Suprapubic skin (tissue), 4 donors: Measurements from ENCODE around the gene ZDHHC1.

Experiments used
- CTCF ChIP-seq, 2 donors: fragments of 200-600 bp in 1 of 2; fragments of 450-650 bp in 1 of 2; sonication (generic) in 1 of 2; IDR thresholded peaks; one replicate each; pipeline ENCODE4 v1.5.1; 2016 to 2019; ENCODE audit warnings: antibody characterized with exemption in 2 of 2, mild to moderate bottlenecking in 1 of 2, moderate library complexity in 1 of 2
- EP300 ChIP-seq: sonication (generic); formaldehyde crosslinking; IDR thresholded peaks from one replicate; pipeline ENCODE4 v1.6.1; 2017; ENCODE audit warnings: antibody characterized with exemption
- POLR2A ChIP-seq, 2 donors: fragments of 450-650 bp; IDR thresholded peaks; one replicate each; pipeline ENCODE4 v1.6.1; 2017; ENCODE audit warnings: antibody characterized with exemption in 2 of 2, mild to moderate bottlenecking in 2 of 2, moderate library complexity in 2 of 2
- POLR2AphosphoS5 ChIP-seq, 3 donors: sonication (generic); formaldehyde crosslinking; IDR thresholded peaks; one replicate each; pipeline ENCODE4 v1.6.1; 2017; ENCODE audit warnings: antibody characterized with exemption in 3 of 3

GRCh38 chr16:67409631-67410030 lies 6.6 kb downstream of the ZDHHC1 start:
- no peak for TF ChIP-seq EP300
- no peak for TF ChIP-seq CTCF (IDR thresholded peaks at IDR 0.05)
- no peak for TF ChIP-seq POLR2AphosphoS5 (IDR thresholded peaks at IDR 0.05)
- TF ChIP-seq POLR2A (IDR thresholded peaks at IDR 0.05), result no peak
